Measurements from ENCODE around the gene ABCG2.

Gene ABCG2

GRCh38 chr4:88106205-88106604, 52.2 kb downstream of the ABCG2 start:
- TF ChIP-seq CTCF (conservative IDR thresholded peaks at IDR 0.05; ENCODE audit: low read depth, low read length) = no peak
- no peak for DNase-seq (ENCODE audit: low read depth)
- no peak overlapping the region for H3K4me3 ChIP-seq (ENCODE audit: low read length)

GRCh38 chr4:88104902-88105610, 53.4 kb downstream of the ABCG2 start:
- H3K4me3 ChIP-seq (ENCODE audit: low read length) = no peak overlapping the region
- TF ChIP-seq CTCF (conservative IDR thresholded peaks at IDR 0.05; ENCODE audit: low read depth, low read length) = no peak
- DNase-seq (ENCODE audit: low read depth) = peak; percentile 10

GRCh38 chr4:88102026-88102425, 56.4 kb downstream of the ABCG2 start:
- H3K4me3 ChIP-seq (ENCODE audit: low read length) = no peak overlapping the region
- TF ChIP-seq CTCF (conservative IDR thresholded peaks at IDR 0.05; ENCODE audit: low read depth, low read length) = no peak
- no peak for DNase-seq (ENCODE audit: low read depth)

GRCh38 chr4:88101165-88101564, 57.3 kb downstream of the ABCG2 start:
- DNase-seq (ENCODE audit: low read depth) = no peak
- TF ChIP-seq CTCF (conservative IDR thresholded peaks at IDR 0.05; ENCODE audit: low read depth, low read length) = no peak
- no peak overlapping the region for H3K4me3 ChIP-seq (ENCODE audit: low read length)

DNA sequence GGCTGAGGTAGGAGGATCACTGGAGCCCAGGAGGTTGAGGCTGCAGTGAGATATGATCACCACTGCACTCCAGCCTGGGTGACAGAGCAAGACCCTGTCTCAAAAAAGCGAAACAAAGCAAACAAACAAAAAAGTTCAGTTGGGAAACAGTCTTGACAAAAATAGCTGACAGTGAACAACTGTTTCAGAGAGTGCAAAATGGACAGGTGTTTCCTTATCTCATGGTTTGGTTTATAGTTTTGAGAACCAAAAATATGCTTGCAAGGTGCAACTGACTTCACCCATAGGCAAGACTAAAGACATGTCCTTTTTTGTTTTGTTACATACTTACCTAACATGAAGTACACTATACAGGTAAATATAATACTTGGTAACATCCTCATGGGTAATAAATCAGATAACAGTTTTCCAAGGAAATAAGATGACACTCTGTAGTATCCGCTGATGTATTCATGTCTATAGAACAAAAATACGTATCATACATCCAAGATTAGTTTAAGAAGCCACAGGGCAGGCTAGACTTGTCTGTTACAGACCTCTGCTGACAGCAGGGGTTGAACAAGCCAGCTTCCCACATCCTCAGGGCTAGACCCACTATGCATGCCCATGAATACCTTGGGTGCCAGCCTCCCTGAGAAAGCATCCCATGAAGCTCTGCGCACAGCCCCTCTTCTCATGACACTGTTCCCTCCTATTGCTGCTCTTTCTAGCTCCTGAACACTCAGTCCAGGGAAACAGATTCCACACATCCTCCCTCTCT, 59.3 kb downstream of the ABCG2 start:
- no peak overlapping the region for H3K4me3 ChIP-seq (ENCODE audit: low read length)
- no peak for TF ChIP-seq CTCF (conservative IDR thresholded peaks at IDR 0.05; ENCODE audit: low read depth, low read length)
- no peak for DNase-seq (ENCODE audit: low read depth)

DNA sequence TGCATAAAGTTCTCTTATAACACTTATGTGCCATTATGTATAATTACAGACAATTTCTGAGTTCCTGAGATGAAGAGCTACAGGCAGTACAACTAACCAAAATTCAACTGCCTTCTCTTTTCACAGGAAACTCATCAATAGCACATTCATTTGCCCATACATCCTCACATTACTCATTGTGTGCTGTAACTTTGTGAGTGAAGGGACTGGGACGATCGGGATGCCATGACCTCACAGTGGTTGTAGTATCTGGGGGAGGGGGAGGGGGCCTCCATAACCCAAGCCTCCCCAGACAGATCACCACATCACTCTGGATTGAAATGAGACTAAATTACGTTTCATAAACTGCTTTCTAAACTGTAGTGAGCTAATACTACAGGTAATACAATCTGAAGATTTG, 60.7 kb downstream of the ABCG2 start:
- DNase-seq (ENCODE audit: low read depth) = no peak
- TF ChIP-seq CTCF (conservative IDR thresholded peaks at IDR 0.05; ENCODE audit: low read depth, low read length) = no peak
- no peak overlapping the region for H3K4me3 ChIP-seq (ENCODE audit: low read length)

DNA sequence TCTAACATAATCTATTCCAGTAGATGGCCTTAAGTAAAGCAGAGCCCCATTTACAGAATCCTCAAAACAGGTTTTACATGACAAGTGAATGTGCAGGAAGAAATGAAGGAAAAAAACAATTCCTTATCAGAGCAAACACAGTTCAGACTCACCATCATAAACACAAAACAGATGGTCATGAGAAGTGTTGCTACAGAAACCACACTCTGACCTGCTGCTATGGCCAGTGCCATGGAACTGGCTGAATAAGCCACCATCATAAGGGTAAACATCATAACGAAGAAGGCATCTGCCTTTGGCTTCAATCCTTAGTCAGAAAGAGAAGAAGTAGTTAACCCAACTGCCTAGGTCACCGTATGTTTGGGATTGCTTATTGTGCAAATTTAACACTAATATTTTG, 61.1 kb downstream of the ABCG2 start:
- DNase-seq (ENCODE audit: low read depth) = no peak
- no peak for TF ChIP-seq CTCF (conservative IDR thresholded peaks at IDR 0.05; ENCODE audit: low read depth, low read length)
- H3K4me3 ChIP-seq (ENCODE audit: low read length) = no peak overlapping the region

All from retinal pigment epithelial cell (primary cell).